Measurements from ENCODE around the gene SLC25A44. TPM values are rescaled to one million over a fixed set of nuclear protein-coding genes. Genes with fewer than 3 reads are reported as not detected.

SLC25A44 gene, protein sequence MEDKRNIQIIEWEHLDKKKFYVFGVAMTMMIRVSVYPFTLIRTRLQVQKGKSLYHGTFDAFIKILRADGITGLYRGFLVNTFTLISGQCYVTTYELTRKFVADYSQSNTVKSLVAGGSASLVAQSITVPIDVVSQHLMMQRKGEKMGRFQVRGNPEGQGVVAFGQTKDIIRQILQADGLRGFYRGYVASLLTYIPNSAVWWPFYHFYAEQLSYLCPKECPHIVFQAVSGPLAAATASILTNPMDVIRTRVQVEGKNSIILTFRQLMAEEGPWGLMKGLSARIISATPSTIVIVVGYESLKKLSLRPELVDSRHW
- 28.9 and 30.9 TPM in 2 replicates for total RNA-seq (2021)
- percentile 78 among the genes with signal in this experiment for Bru-seq, nascent RNA
- BruChase-seq, experiment 1, labeled RNA remaining after a 2-hour chase: percentile 89 among the genes with signal in this experiment
- BruChase-seq, experiment 2, labeled RNA remaining after a 6-hour chase: percentile 85 among the genes with signal in this experiment
- long read RNA-seq, full-length matches to known transcripts: 46 of 72 reads
- long read RNA-seq, partial matches to known transcripts: 0 of 72 reads
- long read RNA-seq, other reads (novel, unspliced or antisense): 26 of 72 reads

DNA sequence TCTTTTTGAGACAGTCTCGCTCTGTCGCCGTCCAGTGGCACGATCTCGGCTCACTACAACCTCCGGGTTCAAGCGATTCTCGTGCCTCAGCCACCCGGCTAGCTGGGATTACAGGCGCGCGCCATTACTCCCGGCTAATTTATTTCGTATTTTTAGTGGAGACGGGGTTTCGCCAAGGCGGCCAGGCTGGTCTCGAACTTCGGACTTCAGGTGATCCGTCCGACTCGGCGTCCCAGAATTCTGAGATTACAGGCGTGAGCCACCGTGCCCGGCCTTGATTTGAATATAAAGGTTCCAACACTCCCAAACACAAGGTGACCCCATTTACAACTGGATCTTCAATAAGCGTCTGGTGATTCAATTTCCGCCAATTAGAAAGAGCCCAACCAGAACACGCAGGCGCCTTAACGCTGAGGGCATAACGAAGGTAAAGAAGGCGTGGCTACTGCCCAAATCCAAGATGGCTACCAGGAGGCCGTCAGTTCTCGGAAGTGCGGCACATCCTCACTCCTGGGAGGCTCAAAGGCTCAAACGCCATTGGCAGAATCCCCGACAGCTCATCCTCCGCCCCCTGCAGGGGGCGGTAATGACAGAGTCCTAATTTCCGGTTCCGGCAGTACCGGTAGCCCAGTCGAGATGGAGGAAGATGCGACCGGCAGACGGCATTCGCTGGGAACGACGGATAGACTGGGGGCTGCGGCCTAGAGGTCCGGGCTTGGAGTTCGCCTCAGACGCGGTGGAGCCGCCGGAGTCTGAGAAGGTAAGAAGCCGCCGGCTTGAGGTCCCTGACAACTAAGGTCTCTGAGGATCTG is at the start of gene SLC25A44:
Gene SLC25A44, plus strand, starts transcription at position 617 of the 812 bp plus-strand sequence. CDS start 5,744 bp downstream, outside the sequence.
- no peaks in the 10 kb centered on the region for H3K27me3 ChIP-seq (replicated peaks; ENCODE audit: insufficient read depth, low read depth, low read length, poor library complexity)
- peaks cover 13% of the 10 kb centered on the region for H3K4me1 ChIP-seq (ENCODE audit: insufficient read depth, low read length, poor library complexity, severe bottlenecking)
- peak within 1 kb of the TSS; percentile 65 for H3K4me3 ChIP-seq (ENCODE audit: low read depth, low read length, poor library complexity, severe bottlenecking)
- TF ChIP-seq EZH2 (IDR thresholded peaks at IDR 0.05; ENCODE audit: borderline replicate concordance, low read depth, low read length, poor library complexity, severe bottlenecking) (no peak), CTCF (conservative IDR thresholded peaks at IDR 0.05; ENCODE audit: low read depth, low read length) (peak; percentile 49)
- peak within 1 kb of the TSS; percentile 94 for H3K27ac ChIP-seq (ENCODE audit: low read depth, low read length, poor library complexity, severe bottlenecking)
- no peaks in the 10 kb centered on the region for H3K36me3 ChIP-seq (ENCODE audit: insufficient read depth, low read length, poor library complexity, severe bottlenecking)
- DNase-seq (ENCODE audit: low spot score): peak; percentile 99
- POLR2A ChIA-PET (ENCODE audit: low non-redundant PET): interaction anchor here (0.5 to 0.6 kb wide), 3 partner anchors 266 to 545 kb away, joined by 3 to 13 read pairs (median 6); no protein-coding TSS in a partner anchor
- H3K9me3 ChIP-seq (ENCODE audit: low read depth, low read length, poor library complexity, severe bottlenecking): no peaks in the 10 kb centered on the region
- intact Hi-C loops (cut with micrococcal nuclease; ENCODE audit: unreplicated experiment): no loop called here
- BruUV-seq (replicated peaks): no TSS peak
- CTCF ChIA-PET: interaction anchor here (1.2 kb wide), 1 partner anchor 31 kb away, joined by 6 read pairs; no protein-coding TSS in a partner anchor

DNA sequence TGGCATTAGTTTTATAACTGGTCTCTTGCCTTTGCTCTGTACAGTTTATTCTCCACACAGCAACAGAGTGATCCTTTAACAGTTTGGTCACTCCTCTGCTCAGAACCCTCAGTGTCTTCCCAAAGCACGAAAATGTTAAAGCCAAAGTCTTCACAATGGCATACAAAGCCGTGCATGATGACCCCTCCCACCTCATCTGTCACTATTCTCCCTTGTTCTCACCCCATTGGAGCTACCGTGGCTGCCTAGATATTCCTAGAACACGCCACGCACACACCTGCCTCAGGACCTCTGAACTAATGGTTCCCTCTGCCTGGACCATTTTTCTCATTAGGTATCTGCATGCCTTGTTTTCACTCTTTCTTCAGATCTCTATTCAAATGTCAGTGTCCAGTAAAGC is 49.2 kb upstream of the SLC25A44 start:
- intact Hi-C loops (cut with micrococcal nuclease; ENCODE audit: unreplicated experiment): loop anchor here (10.0 kb wide), 1 partner anchor 170 kb away; no protein-coding TSS in a partner anchor
- Histone ChIP-seq H3K4me1 (ENCODE audit: insufficient read depth, low read length, poor library complexity, severe bottlenecking) (peaks cover 10% of the 10 kb centered on the region), H3K4me3 (ENCODE audit: low read depth, low read length, poor library complexity, severe bottlenecking) (no peak overlapping the region), H3K36me3 (ENCODE audit: insufficient read depth, low read length, poor library complexity, severe bottlenecking) (no peaks in the 10 kb centered on the region), H3K27ac (ENCODE audit: low read depth, low read length, poor library complexity, severe bottlenecking) (no peak overlapping the region), H3K27me3 (replicated peaks; ENCODE audit: insufficient read depth, low read depth, low read length, poor library complexity) (no peaks in the 10 kb centered on the region), H3K9me3 (ENCODE audit: low read depth, low read length, poor library complexity, severe bottlenecking) (no peaks in the 10 kb centered on the region)
- no TSS peak for BruUV-seq (replicated peaks)
- CTCF ChIA-PET: no interaction called here
- POLR2A ChIA-PET (ENCODE audit: low non-redundant PET): no interaction called here
- TF ChIP-seq CTCF (conservative IDR thresholded peaks at IDR 0.05; ENCODE audit: low read depth, low read length): no peak
- TF ChIP-seq EZH2 (IDR thresholded peaks at IDR 0.05; ENCODE audit: borderline replicate concordance, low read depth, low read length, poor library complexity, severe bottlenecking): no peak
- no peak for DNase-seq (ENCODE audit: low spot score)

DNA sequence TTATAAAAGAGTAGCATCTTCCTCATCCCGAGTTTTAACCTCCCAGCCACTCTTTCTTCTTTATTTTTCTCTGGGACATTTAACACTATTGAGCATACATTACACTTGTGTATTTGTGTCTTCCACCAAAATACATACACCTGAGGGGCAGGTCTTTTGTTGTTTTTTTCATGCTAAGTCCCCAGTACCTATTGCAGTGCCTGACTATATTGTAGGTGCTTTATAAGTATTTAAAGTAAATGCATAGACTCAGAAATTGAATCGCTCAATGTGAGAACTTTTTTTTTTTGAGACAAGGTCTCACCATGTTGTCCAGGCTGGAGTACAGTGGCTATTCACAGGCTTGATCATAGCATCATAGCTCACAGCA is 48.3 kb upstream of the SLC25A44 start:
- CTCF ChIA-PET: interaction anchor here (0.5 to 2.7 kb wide), 7 partner anchors 39 to 131 kb away, joined by 3 to 28 read pairs (median 5); partner anchors contain the start of gene PMF1
- Histone ChIP-seq H3K27ac (ENCODE audit: low read depth, low read length, poor library complexity, severe bottlenecking) (no peak overlapping the region), H3K4me3 (ENCODE audit: low read depth, low read length, poor library complexity, severe bottlenecking) (no peak overlapping the region), H3K27me3 (replicated peaks; ENCODE audit: insufficient read depth, low read depth, low read length, poor library complexity) (no peaks in the 10 kb centered on the region), H3K4me1 (ENCODE audit: insufficient read depth, low read length, poor library complexity, severe bottlenecking) (peaks cover 10% of the 10 kb centered on the region), H3K36me3 (ENCODE audit: insufficient read depth, low read length, poor library complexity, severe bottlenecking) (no peaks in the 10 kb centered on the region), H3K9me3 (ENCODE audit: low read depth, low read length, poor library complexity, severe bottlenecking) (no peaks in the 10 kb centered on the region)
- POLR2A ChIA-PET (ENCODE audit: low non-redundant PET): no interaction called here
- BruUV-seq (replicated peaks): no TSS peak
- intact Hi-C loops (cut with micrococcal nuclease; ENCODE audit: unreplicated experiment): loop anchor here (1.0 to 10.0 kb wide), 2 partner anchors 80 to 169 kb away; no protein-coding TSS in a partner anchor
- TF ChIP-seq CTCF (conservative IDR thresholded peaks at IDR 0.05; ENCODE audit: low read depth, low read length) (no peak), EZH2 (IDR thresholded peaks at IDR 0.05; ENCODE audit: borderline replicate concordance, low read depth, low read length, poor library complexity, severe bottlenecking) (no peak)
- no peak for DNase-seq (ENCODE audit: low spot score)
